OCI-LY7 (cell line): ENCODE results near the gene KRT35. TPM values are rescaled to one million over a fixed set of nuclear protein-coding genes. Genes with fewer than 3 reads are reported as not detected.
"Not testable (repeated sequence)": the region's sequence is repeated elsewhere in the genome, so short reads cannot be mapped to it uniquely, and the experiment has no call there.

Experiments
- BruUV-seq: library from RNA; stranded (reverse); fragments of 400-500 nt; replicated peaks from 2 replicates; lab custom pipeline; 2021; lab: Mats Ljungman, UMichigan
- CTCF ChIA-PET: fragments of 300-600 bp; sonication (Branson Sonifier 250); formaldehyde crosslinking; loops from one replicate; lab custom pipeline; 2022; ENCODE audit warnings: antibody characterized with exemption; ENCODE audit not compliant: unreplicated experiment; lab: Charles Lee
- POLR2A ChIA-PET: fragments of 300-600 bp; sonication (Branson Sonifier 250); formaldehyde crosslinking; loops from one replicate; lab custom pipeline; 2022; ENCODE audit warnings: antibody characterized with exemption; lab: Charles Lee
- DNase-seq: peaks from one replicate; pipeline ENCODE4 v3.0.0-alpha.2; 2015; ENCODE audit warnings: low spot score
- H2AFZ ChIP-seq: fragments of 200-600 bp; sonication (generic), shearing (Covaris generic); 2 replicates; pipeline ENCODE4 v1.6.1; 2014; ENCODE audit warnings: mild to moderate bottlenecking, antibody characterized with exemption, low read length, moderate library complexity
- H3K27ac ChIP-seq: fragments of 200-600 bp; sonication (generic); 2 replicates; pipeline ENCODE4 v1.5.1; 2014; ENCODE audit warnings: mixed run types, low read depth, mild to moderate bottlenecking, moderate library complexity, low read length, inconsistent platforms; ENCODE audit not compliant: poor library complexity, severe bottlenecking
- H3K36me3 ChIP-seq: fragments of 200-600 bp; sonication (generic); 2 replicates; pipeline ENCODE4 v1.6.1; 2014; ENCODE audit warnings: mild to moderate bottlenecking, antibody characterized with exemption, low read length, moderate library complexity, mixed read lengths; ENCODE audit not compliant: insufficient read depth
- H3K4me1 ChIP-seq: fragments of 200-600 bp; sonication (generic); 2 replicates; pipeline ENCODE4 v1.5.1; 2014; ENCODE audit warnings: mild to moderate bottlenecking, low read length; ENCODE audit not compliant: insufficient read depth, poor library complexity, severe bottlenecking
- H3K4me2 ChIP-seq: fragments of 200-600 bp; sonication (generic); 2 replicates; pipeline ENCODE4 v1.6.1; 2014; ENCODE audit warnings: mild to moderate bottlenecking, low read length
- H3K4me3 ChIP-seq: fragments of 200-600 bp; sonication (generic); 2 replicates; pipeline ENCODE4 v1.5.1; 2014; ENCODE audit warnings: mild to moderate bottlenecking, low read depth, low read length; ENCODE audit not compliant: poor library complexity, severe bottlenecking
- H3K79me2 ChIP-seq: fragments of 200-600 bp; sonication (generic); 2 replicates; pipeline ENCODE4 v1.6.1; 2016; ENCODE audit warnings: low read depth, mild to moderate bottlenecking, low read length, moderate library complexity, mixed read lengths; ENCODE audit not compliant: insufficient read depth
- H3K9me2 ChIP-seq: fragments of 200-600 bp; sonication (generic); 2 replicates; pipeline ENCODE4 v1.6.1; 2016; ENCODE audit warnings: mild to moderate bottlenecking, low read length, mixed read lengths; ENCODE audit not compliant: insufficient read depth
- H3K9me3 ChIP-seq: fragments of 200-600 bp; sonication (generic); 2 replicates; pipeline ENCODE4 v1.6.1; 2014; ENCODE audit warnings: mild to moderate bottlenecking, mixed run types, low read length, mixed read lengths
- H4K20me1 ChIP-seq: fragments of 200-600 bp; sonication (generic); 2 replicates; pipeline ENCODE4 v1.6.1; 2014; ENCODE audit warnings: mild to moderate bottlenecking, antibody characterized with exemption, low read length, moderate library complexity, mixed read lengths; ENCODE audit not compliant: insufficient read depth
- EZH2phosphoT487 ChIP-seq: fragments of 200-600 bp; sonication (generic); IDR thresholded peaks from 2 replicates; pipeline ENCODE4 v1.6.1; 2018; ENCODE audit warnings: low read depth, borderline replicate concordance, mild to moderate bottlenecking, mixed run types, antibody characterized with exemption, low read length, moderate library complexity, mixed read lengths
- intact Hi-C: fragments of 100-400 bp; cut with micrococcal nuclease; formaldehyde crosslinking; loops from one replicate; pipeline ENCODE4 v1.10.0; 2022; ENCODE audit not compliant: unreplicated experiment
- total RNA-seq, 2 experiments: library from RNA; depleted of rRNA in 1 of 2; stranded (reverse); fragments of >200 nt in 1 of 2; shearing (Covaris generic) in 1 of 2; gene quantifications; 2 replicates each; pipeline ENCODE4 v1.2.3, GENCODE V29; 2014 to 2022
- TF ChIP-seq, protein P1 (sequence below): fragments of 200-600 bp; sonication (generic); conservative IDR thresholded peaks from 2 replicates; pipeline ENCODE4 v1.5.1; 2014; ENCODE audit warnings: mild to moderate bottlenecking, antibody characterized with exemption, low read length, moderate library complexity, mixed read lengths

The KRT35 gene
- total RNA-seq, 2 experiments from 2014 or later, result not detected

DNA sequence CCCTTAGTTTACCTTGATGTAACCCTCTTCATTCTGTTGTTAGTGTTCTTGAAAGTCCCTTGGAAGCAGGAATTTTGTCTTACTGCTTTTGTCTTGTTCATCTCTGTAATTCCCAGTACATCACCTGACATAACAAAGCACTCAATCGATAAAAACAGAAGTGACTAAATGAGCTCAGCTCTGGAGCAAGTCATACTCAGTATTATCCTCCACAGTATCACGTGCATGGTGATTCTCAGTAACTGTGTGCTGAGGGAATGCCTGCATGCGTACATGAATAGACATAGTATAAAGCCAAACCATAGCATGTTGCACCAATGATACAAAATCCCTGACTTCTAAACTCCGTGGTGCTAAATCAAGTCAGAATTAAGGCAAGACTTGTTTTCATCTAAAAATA, 47.4 kb downstream of the KRT35 start:
- CTCF ChIA-PET, result no interaction called here
- no peak overlapping the region for H3K27ac ChIP-seq
- no peaks in the 10 kb centered on the region for H3K4me1 ChIP-seq
- TF ChIP-seq EZH2phosphoT487, result no peak
- TF ChIP-seq, protein P1, sequence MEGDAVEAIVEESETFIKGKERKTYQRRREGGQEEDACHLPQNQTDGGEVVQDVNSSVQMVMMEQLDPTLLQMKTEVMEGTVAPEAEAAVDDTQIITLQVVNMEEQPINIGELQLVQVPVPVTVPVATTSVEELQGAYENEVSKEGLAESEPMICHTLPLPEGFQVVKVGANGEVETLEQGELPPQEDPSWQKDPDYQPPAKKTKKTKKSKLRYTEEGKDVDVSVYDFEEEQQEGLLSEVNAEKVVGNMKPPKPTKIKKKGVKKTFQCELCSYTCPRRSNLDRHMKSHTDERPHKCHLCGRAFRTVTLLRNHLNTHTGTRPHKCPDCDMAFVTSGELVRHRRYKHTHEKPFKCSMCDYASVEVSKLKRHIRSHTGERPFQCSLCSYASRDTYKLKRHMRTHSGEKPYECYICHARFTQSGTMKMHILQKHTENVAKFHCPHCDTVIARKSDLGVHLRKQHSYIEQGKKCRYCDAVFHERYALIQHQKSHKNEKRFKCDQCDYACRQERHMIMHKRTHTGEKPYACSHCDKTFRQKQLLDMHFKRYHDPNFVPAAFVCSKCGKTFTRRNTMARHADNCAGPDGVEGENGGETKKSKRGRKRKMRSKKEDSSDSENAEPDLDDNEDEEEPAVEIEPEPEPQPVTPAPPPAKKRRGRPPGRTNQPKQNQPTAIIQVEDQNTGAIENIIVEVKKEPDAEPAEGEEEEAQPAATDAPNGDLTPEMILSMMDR, result no peak
- POLR2A ChIA-PET, result no interaction called here
- H3K4me3 ChIP-seq, result no peak overlapping the region
- no peaks in the 10 kb centered on the region for H3K36me3 ChIP-seq
- H3K9me2 ChIP-seq, result no peaks in the 10 kb centered on the region
- no peak for DNase-seq
- H2AFZ ChIP-seq, result no peak overlapping the region
- H4K20me1 ChIP-seq, result no peaks in the 10 kb centered on the region
- no TSS peak for BruUV-seq
- H3K79me2 ChIP-seq, result no peaks in the 10 kb centered on the region
- H3K9me3 ChIP-seq, result no peaks in the 10 kb centered on the region
- no peak overlapping the region for H3K4me2 ChIP-seq
- intact Hi-C loops, result no loop called here

DNA sequence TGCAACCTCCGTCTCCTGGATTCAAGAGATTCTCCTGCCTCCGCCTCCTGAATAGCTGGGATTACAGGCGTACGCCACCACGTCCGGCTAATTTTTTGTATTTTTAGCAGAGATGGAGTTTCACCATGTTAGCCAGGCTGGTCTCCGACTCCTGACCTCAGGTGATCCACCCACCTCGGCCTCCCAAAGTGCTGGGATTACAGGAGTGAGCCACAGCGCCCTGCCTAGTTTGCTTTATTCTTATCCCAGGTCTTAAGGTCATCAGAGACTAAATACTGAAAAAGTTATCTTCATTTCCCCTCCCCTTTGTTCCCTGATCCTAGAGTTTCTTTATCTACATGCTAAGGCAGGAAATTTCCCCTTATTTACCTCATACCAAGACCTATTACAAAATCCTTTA, 50.6 kb downstream of the KRT35 start:
- H3K4me2 ChIP-seq, CTCF ChIA-PET, H3K4me3 ChIP-seq, H2AFZ ChIP-seq, H3K27ac ChIP-seq, DNase-seq, intact Hi-C loops, H4K20me1 ChIP-seq, H3K79me2 ChIP-seq, H3K9me2 ChIP-seq, H3K4me1 ChIP-seq, BruUV-seq, H3K9me3 ChIP-seq, POLR2A ChIA-PET, H3K36me3 ChIP-seq: not testable (repeated sequence)

DNA sequence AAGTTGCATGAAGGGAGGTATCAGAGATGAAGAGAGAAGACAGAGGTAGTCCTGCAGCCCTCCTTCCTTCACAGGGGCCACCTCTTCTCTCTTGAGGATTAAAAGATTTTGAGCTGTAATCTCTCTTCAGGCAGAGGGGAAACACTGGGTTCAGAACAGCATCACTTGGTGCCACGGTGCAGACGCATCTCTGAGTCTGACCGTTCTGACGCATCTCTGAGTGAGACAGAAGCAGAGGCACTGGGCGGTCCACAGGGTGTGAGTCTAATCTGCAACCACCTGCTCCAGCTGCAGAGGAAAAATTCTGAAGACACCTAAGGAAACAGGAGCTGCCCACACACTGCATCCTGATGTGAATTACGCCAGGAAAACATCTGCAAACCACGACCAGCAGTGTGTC, 51.3 kb downstream of the KRT35 start:
- intact Hi-C loops, result no loop called here
- DNase-seq, result no peak
- H3K4me1 ChIP-seq, result no peaks in the 10 kb centered on the region
- H2AFZ ChIP-seq, result no peak overlapping the region
- H3K4me2 ChIP-seq, result no peak overlapping the region
- no peaks in the 10 kb centered on the region for H3K79me2 ChIP-seq
- no peak overlapping the region for H3K4me3 ChIP-seq
- H3K27ac ChIP-seq, result no peak overlapping the region
- no peak for TF ChIP-seq EZH2phosphoT487
- TF ChIP-seq, protein P1, result no peak
- no TSS peak for BruUV-seq
- H4K20me1 ChIP-seq, result no peaks in the 10 kb centered on the region
- H3K36me3 ChIP-seq, result no peaks in the 10 kb centered on the region
- ChIA-PET CTCF (no interaction called here), POLR2A (no interaction called here)
- no peaks in the 10 kb centered on the region for H3K9me3 ChIP-seq
- H3K9me2 ChIP-seq, result no peaks in the 10 kb centered on the region
